ENCODE results near the gene BLCAP. TPM values are rescaled to one million over a fixed set of nuclear protein-coding genes. Genes with fewer than 3 reads are reported as not detected.

Gene BLCAP
- total RNA-seq, 5 donors from 2014 or later (not counting 1 experiment from before 2014, with no cell fraction given), result 62.5 to 82.6 (median 80.6) TPM

DNA sequence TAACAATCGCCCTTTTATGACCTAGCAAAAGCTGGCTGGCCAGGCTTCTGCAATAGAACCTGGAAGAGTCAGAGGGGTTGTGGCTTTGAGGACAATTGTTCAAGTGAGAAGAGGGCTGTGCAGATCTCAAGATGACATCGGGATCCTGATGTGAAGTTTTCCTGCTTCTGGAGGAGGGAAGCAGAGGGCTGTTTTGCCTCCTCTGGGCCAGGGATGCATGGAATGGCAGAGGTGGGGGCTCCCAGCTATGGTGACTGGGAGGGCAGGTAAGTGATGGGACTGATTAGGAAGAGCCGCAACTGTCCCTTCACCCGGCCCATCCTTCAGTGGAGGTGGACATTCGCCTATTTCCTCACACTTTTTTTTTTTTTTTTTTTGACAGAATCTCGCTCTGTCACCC, 43.4 kb upstream of the BLCAP start:
- Mint-ChIP-seq H3K4me3 (no peak overlapping the region), H3K4me1 (peaks cover 2 to 11% (median 5%) of the 10 kb centered on the region in 3 donors), H3K27me3 (peaks cover 50 to 54% of the 10 kb centered on the region in 2 donors), H3K27ac (no peak overlapping the region), H3K9me3 (no peaks in the 10 kb centered on the region), H3K36me3 (no peaks in the 10 kb centered on the region)
- 93% methylated on average over 2 of the region's 6 CpGs for WGBS (ENCODE audit: insufficient coverage)
- no peak overlapping the region for H3K4me3 ChIP-seq (ENCODE audit: control insufficient read depth in 1 of 2, extremely low read depth in 1 of 2, low read length in 1 of 2)
- ChIA-PET CTCF (interaction anchor here in 1 of 2 donors (0.7 kb wide), 1 partner anchor 25 kb away, joined by 5 read pairs; no protein-coding TSS in a partner anchor), POLR2A (no interaction called here)
- H3K4me1 ChIP-seq (ENCODE audit: control insufficient read depth in 1 of 2, extremely low read depth in 1 of 2, insufficient read depth in 2 of 2, low read length in 2 of 2), result peaks cover 0 to 4% of the 10 kb centered on the region in 2 experiments
- H3K36me3 ChIP-seq (ENCODE audit: control insufficient read depth in 2 of 2, extremely low read depth in 1 of 2, insufficient read depth in 1 of 2, low read length in 1 of 2), result no peaks in the 10 kb centered on the region
- ATAC-seq (replicated peaks in 1 of 4), result no peak
- peaks cover 2 to 50% of the 10 kb centered on the region in 2 experiments for H3K27me3 ChIP-seq (replicated peaks in 1 of 2; ENCODE audit: control insufficient read depth in 2 of 2, extremely low read depth in 1 of 2, insufficient read depth in 2 of 2, low read length in 1 of 2)
- no peak overlapping the region for H3K27ac ChIP-seq (ENCODE audit: low read length)
- no peaks in the 10 kb centered on the region for H3K9me3 ChIP-seq
- DNase-seq, result no peak

DNA sequence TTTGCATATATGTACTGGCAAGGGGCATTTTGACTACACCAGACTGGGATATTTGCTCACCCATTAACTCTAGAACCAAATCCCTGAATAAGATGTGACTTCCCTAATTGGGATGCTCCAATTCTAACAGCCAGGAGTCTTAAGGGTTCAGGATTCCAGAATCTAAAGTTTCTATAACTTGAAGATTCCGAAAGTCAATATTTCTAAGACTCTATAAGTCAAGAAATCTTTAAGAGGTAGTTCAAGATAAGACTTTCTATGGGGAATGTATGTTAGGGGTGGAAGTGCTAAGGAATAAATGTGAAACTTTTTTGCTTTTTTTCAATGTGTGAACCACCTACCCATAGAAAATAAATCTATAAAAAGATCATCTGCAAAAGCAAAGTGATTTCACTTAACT, 42.7 kb upstream of the BLCAP start:
- H3K27ac Mint-ChIP-seq, result no peak overlapping the region
- WGBS (ENCODE audit: insufficient coverage), result no CpG with 5 or more reads among the region's 1 CpG

DNA sequence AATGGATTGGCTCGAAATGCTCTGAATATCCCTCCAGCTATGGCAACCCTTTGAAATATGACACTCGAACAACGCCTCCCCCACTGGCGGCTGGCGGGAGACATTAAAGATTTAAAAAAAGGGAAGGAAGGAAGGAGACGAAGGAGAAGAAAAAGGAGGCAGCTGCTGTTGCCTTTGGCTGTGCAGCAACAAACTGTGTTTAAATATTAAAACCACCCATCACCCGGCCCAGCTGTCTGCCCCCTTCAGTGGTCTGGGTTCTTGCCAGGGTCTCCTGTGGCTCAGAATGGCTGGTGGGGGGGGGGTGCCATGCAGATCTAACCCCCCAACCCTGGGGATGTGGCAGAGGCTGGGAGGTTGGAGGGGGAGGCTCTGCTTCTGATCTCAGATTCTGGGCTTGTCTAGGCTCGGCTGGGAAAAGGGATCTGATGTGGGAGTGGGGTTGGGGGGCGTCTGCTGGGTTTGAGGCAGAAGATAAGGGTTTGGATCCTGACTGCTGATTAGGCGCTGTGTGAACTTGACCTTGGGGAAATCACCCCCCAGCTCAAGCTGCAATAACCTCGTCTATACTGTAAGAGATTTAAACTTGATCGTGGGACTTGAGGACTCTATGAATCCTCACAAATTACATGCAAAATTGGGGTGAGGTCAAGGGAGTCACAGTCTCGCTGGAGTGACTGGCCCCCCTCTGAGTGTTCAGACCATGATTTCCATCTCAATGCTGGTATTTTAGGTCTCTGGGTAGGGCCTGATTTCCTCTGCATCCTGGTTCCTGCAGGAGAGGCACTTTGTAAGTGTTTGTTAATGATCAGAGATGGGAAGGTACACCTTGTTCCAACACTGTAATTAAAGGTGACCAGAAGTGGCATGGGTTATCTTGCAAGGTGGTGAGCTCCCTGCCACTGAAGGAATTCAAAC, 40.3 kb upstream of the BLCAP start:
- peaks cover 0 to 7% of the 10 kb centered on the region in 2 experiments for H3K4me1 ChIP-seq (ENCODE audit: control insufficient read depth in 1 of 2, extremely low read depth in 1 of 2, insufficient read depth in 2 of 2, low read length in 2 of 2)
- no peaks in the 10 kb centered on the region for H3K36me3 Mint-ChIP-seq
- ATAC-seq (replicated peaks in 1 of 4) (no peak), DNase-seq (no peak)
- WGBS (ENCODE audit: insufficient coverage), result 0% methylated on average over 1 of the region's 13 CpGs
- H3K27ac Mint-ChIP-seq, result no peak overlapping the region
- ChIA-PET POLR2A (no interaction called here), CTCF (no interaction called here)
- H3K4me3 ChIP-seq (ENCODE audit: control insufficient read depth in 1 of 2, extremely low read depth in 1 of 2, low read length in 1 of 2), result no peak overlapping the region
- H3K4me1 Mint-ChIP-seq, result peaks cover 2 to 6% (median 5%) of the 10 kb centered on the region in 3 donors
- peaks cover 49 to 64% of the 10 kb centered on the region in 2 donors for H3K27me3 Mint-ChIP-seq
- no peaks in the 10 kb centered on the region for H3K9me3 Mint-ChIP-seq
- H3K27me3 ChIP-seq (replicated peaks in 1 of 2; ENCODE audit: control insufficient read depth in 2 of 2, extremely low read depth in 1 of 2, insufficient read depth in 2 of 2, low read length in 1 of 2), result peaks cover 8 to 63% of the 10 kb centered on the region in 2 experiments
- no peak overlapping the region for H3K4me3 Mint-ChIP-seq
- H3K9me3 ChIP-seq, result no peaks in the 10 kb centered on the region
- no peaks in the 10 kb centered on the region for H3K36me3 ChIP-seq (ENCODE audit: control insufficient read depth in 2 of 2, extremely low read depth in 1 of 2, insufficient read depth in 1 of 2, low read length in 1 of 2)
- H3K27ac ChIP-seq (ENCODE audit: low read length), result no peak overlapping the region

More for the DNA sequence above, 42.7 kb upstream of the BLCAP start:
- peaks cover 0 to 4% of the 10 kb centered on the region in 2 experiments for H3K4me1 ChIP-seq (ENCODE audit: control insufficient read depth in 1 of 2, extremely low read depth in 1 of 2, insufficient read depth in 2 of 2, low read length in 2 of 2)
- H3K4me3 ChIP-seq (ENCODE audit: control insufficient read depth in 1 of 2, extremely low read depth in 1 of 2, low read length in 1 of 2), result no peak overlapping the region
- H3K27ac ChIP-seq (ENCODE audit: low read length), result no peak overlapping the region
- ATAC-seq (replicated peaks in 1 of 4), result no peak
- DNase-seq, result no peak
- H3K9me3 ChIP-seq, result no peaks in the 10 kb centered on the region
- POLR2A ChIA-PET, result no interaction called here
- CTCF ChIA-PET, result interaction anchor here in 1 of 2 donors (0.7 kb wide), 1 partner anchor 24 kb away, joined by 5 read pairs; no protein-coding TSS in a partner anchor
- no peaks in the 10 kb centered on the region for H3K9me3 Mint-ChIP-seq
- peaks cover 2 to 11% (median 5%) of the 10 kb centered on the region in 3 donors for H3K4me1 Mint-ChIP-seq
- H3K36me3 ChIP-seq (ENCODE audit: control insufficient read depth in 2 of 2, extremely low read depth in 1 of 2, insufficient read depth in 1 of 2, low read length in 1 of 2), result no peaks in the 10 kb centered on the region
- peaks cover 2 to 56% of the 10 kb centered on the region in 2 experiments for H3K27me3 ChIP-seq (replicated peaks in 1 of 2; ENCODE audit: control insufficient read depth in 2 of 2, extremely low read depth in 1 of 2, insufficient read depth in 2 of 2, low read length in 1 of 2)
- no peak overlapping the region for H3K4me3 Mint-ChIP-seq
- H3K36me3 Mint-ChIP-seq, result no peaks in the 10 kb centered on the region
- peaks cover 52 to 58% of the 10 kb centered on the region in 2 donors for H3K27me3 Mint-ChIP-seq

DNA sequence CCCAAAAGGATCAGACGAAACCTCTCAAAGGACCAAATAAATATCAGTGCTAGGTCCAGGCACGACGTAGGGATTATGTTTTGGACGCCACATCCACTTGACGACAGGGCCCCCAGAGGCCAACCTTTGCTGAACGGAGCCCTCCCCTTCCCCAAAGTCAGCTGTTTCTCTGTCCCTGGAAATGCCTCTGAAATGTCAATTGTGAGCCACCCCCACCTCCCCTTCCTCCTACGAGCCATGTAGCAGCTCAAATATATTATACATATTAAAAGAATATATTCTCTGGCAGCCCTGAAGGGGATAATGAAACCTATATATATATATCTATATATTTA, 39.6 kb upstream of the BLCAP start:
- CTCF ChIA-PET, result no interaction called here
- WGBS (ENCODE audit: insufficient coverage), result 33% methylated on average over 6 of the region's 7 CpGs
- H3K27ac Mint-ChIP-seq, result no peak overlapping the region

DNA sequence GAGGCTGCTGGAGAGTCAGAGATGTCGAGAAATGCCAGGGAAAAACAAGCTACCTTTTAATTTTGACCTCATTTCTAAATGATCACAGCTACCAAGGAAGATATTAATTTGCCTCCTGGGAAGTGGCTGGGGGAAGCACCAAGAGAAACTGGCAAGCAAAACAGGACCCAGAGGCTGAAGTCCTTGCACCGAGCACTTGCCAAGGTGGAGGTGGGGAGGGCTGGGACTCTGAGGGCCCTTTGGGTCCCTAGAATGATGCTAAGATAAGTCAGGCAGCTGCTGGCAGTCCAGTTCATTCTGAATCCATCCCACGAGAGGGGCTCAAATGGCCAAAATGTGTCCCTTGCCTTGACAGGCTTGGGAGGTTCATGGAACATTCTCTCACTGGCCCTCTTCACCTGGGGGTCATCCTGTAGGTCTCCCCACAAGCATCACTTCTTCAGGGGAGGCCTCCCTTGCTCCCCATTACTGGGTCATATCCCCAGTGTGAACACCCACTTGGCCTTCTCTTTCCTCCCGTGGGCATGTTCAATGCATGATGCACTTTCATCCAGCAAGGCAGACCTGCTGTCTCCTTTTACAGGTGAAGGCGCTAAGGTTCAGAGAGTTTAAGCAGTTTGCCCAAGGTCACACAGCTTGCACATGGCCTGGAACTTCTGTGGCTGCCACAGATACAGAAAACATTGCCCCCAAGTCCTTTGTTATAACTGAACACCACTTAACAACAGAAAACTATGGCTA, 39.1 kb upstream of the BLCAP start:
- 63% methylated on average over 4 of the region's 5 CpGs for WGBS (ENCODE audit: insufficient coverage)
- ChIA-PET POLR2A (no interaction called here), CTCF (no interaction called here)
- Histone ChIP-seq H3K4me3 (ENCODE audit: control insufficient read depth in 1 of 2, extremely low read depth in 1 of 2, low read length in 1 of 2) (no peak overlapping the region), H3K9me3 (no peaks in the 10 kb centered on the region), H3K4me1 (ENCODE audit: control insufficient read depth in 1 of 2, extremely low read depth in 1 of 2, insufficient read depth in 2 of 2, low read length in 2 of 2) (peaks cover 0 to 7% of the 10 kb centered on the region in 2 experiments), H3K27ac (ENCODE audit: low read length) (no peak overlapping the region), H3K36me3 (ENCODE audit: control insufficient read depth in 2 of 2, extremely low read depth in 1 of 2, insufficient read depth in 1 of 2, low read length in 1 of 2) (no peaks in the 10 kb centered on the region), H3K27me3 (replicated peaks in 1 of 2; ENCODE audit: control insufficient read depth in 2 of 2, extremely low read depth in 1 of 2, insufficient read depth in 2 of 2, low read length in 1 of 2) (peaks cover 8 to 64% of the 10 kb centered on the region in 2 experiments)
- no peak overlapping the region for H3K27ac Mint-ChIP-seq
- no peaks in the 10 kb centered on the region for H3K36me3 Mint-ChIP-seq
- no peaks in the 10 kb centered on the region for H3K9me3 Mint-ChIP-seq
- peaks cover 2 to 6% (median 5%) of the 10 kb centered on the region in 3 donors for H3K4me1 Mint-ChIP-seq
- ATAC-seq (replicated peaks in 1 of 4), result no peak
- H3K27me3 Mint-ChIP-seq, result peaks cover 46 to 63% of the 10 kb centered on the region in 2 donors
- no peak overlapping the region for H3K4me3 Mint-ChIP-seq
- DNase-seq, result no peak

More for the DNA sequence above, 39.6 kb upstream of the BLCAP start:
- Mint-ChIP-seq H3K9me3 (no peaks in the 10 kb centered on the region), H3K4me1 (peaks cover 2 to 6% (median 5%) of the 10 kb centered on the region in 3 donors), H3K4me3 (no peak overlapping the region), H3K27me3 (peaks cover 46 to 60% of the 10 kb centered on the region in 2 donors), H3K36me3 (no peaks in the 10 kb centered on the region)
- Histone ChIP-seq H3K4me1 (ENCODE audit: control insufficient read depth in 1 of 2, extremely low read depth in 1 of 2, insufficient read depth in 2 of 2, low read length in 2 of 2) (peaks cover 0 to 7% of the 10 kb centered on the region in 2 experiments), H3K27me3 (replicated peaks in 1 of 2; ENCODE audit: control insufficient read depth in 2 of 2, extremely low read depth in 1 of 2, insufficient read depth in 2 of 2, low read length in 1 of 2) (peaks cover 8 to 60% of the 10 kb centered on the region in 2 experiments), H3K4me3 (ENCODE audit: control insufficient read depth in 1 of 2, extremely low read depth in 1 of 2, low read length in 1 of 2) (no peak overlapping the region), H3K9me3 (no peaks in the 10 kb centered on the region), H3K36me3 (ENCODE audit: control insufficient read depth in 2 of 2, extremely low read depth in 1 of 2, insufficient read depth in 1 of 2, low read length in 1 of 2) (no peaks in the 10 kb centered on the region), H3K27ac (ENCODE audit: low read length) (no peak overlapping the region)
- ATAC-seq (replicated peaks in 1 of 4) (no peak), DNase-seq (no peak)
- POLR2A ChIA-PET, result no interaction called here

DNA sequence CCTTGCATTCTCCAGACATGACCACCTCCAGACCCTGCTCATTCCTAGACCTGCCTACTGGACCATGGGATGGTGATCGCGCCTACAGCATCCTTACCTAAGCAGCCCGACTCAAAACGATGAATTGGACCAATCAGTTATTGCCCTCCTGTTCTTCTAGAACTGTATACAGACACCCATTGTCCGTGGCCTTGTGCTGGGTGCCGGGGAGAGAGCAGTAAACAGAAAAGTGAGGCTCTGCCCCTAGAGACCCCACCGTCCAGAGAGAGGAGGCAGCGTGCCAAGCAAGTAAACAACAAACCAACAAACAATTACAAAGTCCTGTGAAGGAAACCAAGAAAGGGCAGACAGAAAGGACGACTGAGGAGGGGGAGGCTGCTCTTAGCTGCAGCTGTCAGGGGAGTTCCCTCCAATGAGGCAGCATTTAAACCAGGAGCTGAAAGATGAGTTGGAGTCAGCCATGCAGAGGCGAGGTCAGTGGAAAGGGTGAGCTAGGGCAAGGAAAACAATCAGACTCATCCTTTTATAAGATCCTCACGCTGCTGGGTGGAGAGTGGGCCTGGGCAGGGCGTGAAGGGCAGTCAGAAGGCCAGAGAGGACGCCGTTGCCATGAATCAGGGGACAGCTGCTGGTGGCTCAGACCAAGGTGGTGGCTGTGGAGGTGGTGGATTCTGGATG, 37.6 kb upstream of the BLCAP start:
- no peak for DNase-seq
- peaks cover 44 to 67% of the 10 kb centered on the region in 2 donors for H3K27me3 Mint-ChIP-seq
- Histone ChIP-seq H3K36me3 (ENCODE audit: control insufficient read depth in 2 of 2, extremely low read depth in 1 of 2, insufficient read depth in 1 of 2, low read length in 1 of 2) (no peaks in the 10 kb centered on the region), H3K27ac (ENCODE audit: low read length) (no peak overlapping the region), H3K9me3 (no peaks in the 10 kb centered on the region), H3K4me1 (ENCODE audit: control insufficient read depth in 1 of 2, extremely low read depth in 1 of 2, insufficient read depth in 2 of 2, low read length in 2 of 2) (peaks cover 0 to 7% of the 10 kb centered on the region in 2 experiments), H3K4me3 (ENCODE audit: control insufficient read depth in 1 of 2, extremely low read depth in 1 of 2, low read length in 1 of 2) (no peak overlapping the region), H3K27me3 (replicated peaks in 1 of 2; ENCODE audit: control insufficient read depth in 2 of 2, extremely low read depth in 1 of 2, insufficient read depth in 2 of 2, low read length in 1 of 2) (peaks cover 10 to 64% of the 10 kb centered on the region in 2 experiments)
- ChIA-PET CTCF (interaction anchor here (0.6 to 1.4 kb wide), 2 partner anchors 428 to 484 kb away, joined by 3 read pairs; no protein-coding TSS in a partner anchor), POLR2A (no interaction called here)
- no peaks in the 10 kb centered on the region for H3K36me3 Mint-ChIP-seq
- H3K4me1 Mint-ChIP-seq, result peaks cover 2 to 6% (median 5%) of the 10 kb centered on the region in 3 donors
- no peaks in the 10 kb centered on the region for H3K9me3 Mint-ChIP-seq
- H3K4me3 Mint-ChIP-seq, result no peak overlapping the region
- no peak overlapping the region for H3K27ac Mint-ChIP-seq
- 80% methylated on average over 8 of the region's 14 CpGs for WGBS (ENCODE audit: insufficient coverage)
- ATAC-seq (replicated peaks in 1 of 4), result no peak

Measured in T-cell (primary cell).